Tibial nerve (tissue), 4 donors: Measurements from ENCODE around the gene RUFY3.

Experiments
- CTCF ChIP-seq, 5 experiments: fragments of 200-600 bp in 3 of 5; fragments of 450-650 bp in 2 of 5; sonication (generic) in 3 of 5; IDR thresholded peaks; one replicate each; pipeline ENCODE4 v1.5.1; 2016 to 2019; ENCODE audit warnings: antibody characterized with exemption in 5 of 5, mild to moderate bottlenecking in 3 of 5, moderate library complexity in 2 of 5
- EP300 ChIP-seq, 2 donors: sonication (generic); formaldehyde crosslinking; IDR thresholded peaks; one replicate each; pipeline ENCODE4 v1.6.1; 2017; ENCODE audit warnings: antibody characterized with exemption in 2 of 2, mild to moderate bottlenecking in 1 of 2
- POLR2A ChIP-seq, 2 donors: fragments of 450-650 bp; IDR thresholded peaks; one replicate each; pipeline ENCODE4 v1.6.1; 2017; ENCODE audit warnings: antibody characterized with exemption in 2 of 2, mild to moderate bottlenecking in 2 of 2, moderate library complexity in 2 of 2

GRCh38 chr4:70678383-70678999 is 43.3 kb upstream of the RUFY3 start:
- TF ChIP-seq CTCF (IDR thresholded peaks at IDR 0.05) (no peak), POLR2A (IDR thresholded peaks at IDR 0.05) (no peak), EP300 (IDR thresholded peaks at IDR 0.05) (no peak)
